ENCODE results near the gene NUBPL.
"Not testable (repeated sequence)": the region's sequence is repeated elsewhere in the genome, so short reads cannot be mapped to it uniquely, and the experiment has no call there.

Gene NUBPL

GRCh38 chr14:31864937-31865855, 304.0 kb downstream of the NUBPL start:
- FAIRE-seq: no peak
- no peak for DNase-seq (ENCODE audit: insufficient read length, low spot score)

GRCh38 chr14:31867570-31867969, 306.4 kb downstream of the NUBPL start:
- no peak for FAIRE-seq
- DNase-seq (ENCODE audit: insufficient read length, low spot score): no peak

GRCh38 chr14:31868096-31868495, 306.9 kb downstream of the NUBPL start:
- DNase-seq (ENCODE audit: insufficient read length, low spot score); FAIRE-seq: not testable (repeated sequence)

- no peak for DNase-seq (ENCODE audit: insufficient read length, low spot score)
- peak; percentile 16 for FAIRE-seq
These were observed 315.5 kb downstream of the NUBPL start for GRCh38 chr14:31876741-31877140.

GRCh38 chr14:31877255-31877798, 316.1 kb downstream of the NUBPL start:
- no peak for DNase-seq (ENCODE audit: insufficient read length, low spot score)
- peak; percentile 55 for FAIRE-seq

- FAIRE-seq: no peak
These were observed 318.6 kb downstream of the NUBPL start for GRCh38 chr14:31879661-31880348.

GRCh38 chr14:31880935-31881334, 319.7 kb downstream of the NUBPL start:
- FAIRE-seq (peak; percentile 94), DNase-seq (ENCODE audit: insufficient read length, low spot score) (peak; percentile 76)

More at GRCh38 chr14:31879661-31880348, 318.6 kb downstream of the NUBPL start:
- DNase-seq (ENCODE audit: insufficient read length, low spot score): no peak

- FAIRE-seq (no peak), DNase-seq (ENCODE audit: insufficient read length, low spot score) (no peak)
These were observed 320.5 kb downstream of the NUBPL start for GRCh38 chr14:31881531-31882310.

- DNase-seq (ENCODE audit: insufficient read length, low spot score) (no peak), FAIRE-seq (no peak)
These were observed 323.0 kb downstream of the NUBPL start for GRCh38 chr14:31884238-31884637.

- DNase-seq (ENCODE audit: insufficient read length, low spot score) (no peak), FAIRE-seq (no peak)
These were observed 323.7 kb downstream of the NUBPL start for GRCh38 chr14:31884776-31885379.

- DNase-seq (ENCODE audit: insufficient read length, low spot score): no peak
- FAIRE-seq: no peak
These were observed 325.1 kb downstream of the NUBPL start for GRCh38 chr14:31886156-31886835.

GRCh38 chr14:31887929-31888580, 326.9 kb downstream of the NUBPL start:
- FAIRE-seq: no peak
- DNase-seq (ENCODE audit: insufficient read length, low spot score): no peak

- no peak for DNase-seq (ENCODE audit: insufficient read length, low spot score)
- FAIRE-seq: no peak
These were observed 328.1 kb downstream of the NUBPL start for GRCh38 chr14:31889297-31889696.

GRCh38 chr14:31890202-31890601, 329.0 kb downstream of the NUBPL start:
- not testable (repeated sequence) for FAIRE-seq; DNase-seq (ENCODE audit: insufficient read length, low spot score)

GRCh38 chr14:31893221-31893757, 332.1 kb downstream of the NUBPL start:
- peak; percentile 38 for FAIRE-seq
- no peak for DNase-seq (ENCODE audit: insufficient read length, low spot score)

GRCh38 chr14:31894351-31894750, 333.1 kb downstream of the NUBPL start:
- FAIRE-seq: peak; percentile 65
- no peak for DNase-seq (ENCODE audit: insufficient read length, low spot score)

GRCh38 chr14:31895206-31895605, 334.0 kb downstream of the NUBPL start:
- DNase-seq (ENCODE audit: insufficient read length, low spot score) (no peak), FAIRE-seq (no peak)

- no peak for FAIRE-seq
- DNase-seq (ENCODE audit: insufficient read length, low spot score): no peak
These were observed 334.4 kb downstream of the NUBPL start for GRCh38 chr14:31895646-31896045.

Measured in HTR-8/SVneo (cell line).